Nephron progenitor cell (in vitro differentiated cells): ENCODE measurements around the gene ITGB2.

Experiments
- DNase-seq: peaks from one replicate; pipeline ENCODE4 v3.0.0; 2021
- H3K27ac Mint-ChIP-seq: 2 replicates; pipeline ENCODE4 v1.8.0; 2021; ENCODE audit warnings: mild to moderate bottlenecking, moderate library complexity, mixed read lengths
- H3K27me3 Mint-ChIP-seq: 2 replicates; pipeline ENCODE4 v1.8.0; 2021; ENCODE audit warnings: mild to moderate bottlenecking, low read depth, mixed read lengths; ENCODE audit not compliant: poor library complexity
- H3K36me3 Mint-ChIP-seq: 2 replicates; pipeline ENCODE4 v1.8.0; 2021; ENCODE audit warnings: low read depth, mixed read lengths
- H3K4me1 Mint-ChIP-seq: 2 replicates; pipeline ENCODE4 v1.8.0; 2021; ENCODE audit warnings: mixed read lengths
- H3K4me3 Mint-ChIP-seq: 2 replicates; pipeline ENCODE4 v1.8.0; 2021; ENCODE audit warnings: mild to moderate bottlenecking, moderate library complexity, mixed read lengths
- H3K9me3 Mint-ChIP-seq: 2 replicates; pipeline ENCODE4 v1.8.0; 2021; ENCODE audit warnings: mild to moderate bottlenecking, moderate library complexity, mixed read lengths
- TF ChIP-seq, protein P1 (sequence below): fragments of 200-600 bp; sonication (generic); IDR thresholded peaks from 2 replicates; pipeline ENCODE4 v1.5.0; 2021; ENCODE audit warnings: antibody characterized with exemption

ITGB2 gene

GRCh38 chr21:44855572-44855971, 65.1 kb downstream of the ITGB2 start:
- TF ChIP-seq, protein P1, sequence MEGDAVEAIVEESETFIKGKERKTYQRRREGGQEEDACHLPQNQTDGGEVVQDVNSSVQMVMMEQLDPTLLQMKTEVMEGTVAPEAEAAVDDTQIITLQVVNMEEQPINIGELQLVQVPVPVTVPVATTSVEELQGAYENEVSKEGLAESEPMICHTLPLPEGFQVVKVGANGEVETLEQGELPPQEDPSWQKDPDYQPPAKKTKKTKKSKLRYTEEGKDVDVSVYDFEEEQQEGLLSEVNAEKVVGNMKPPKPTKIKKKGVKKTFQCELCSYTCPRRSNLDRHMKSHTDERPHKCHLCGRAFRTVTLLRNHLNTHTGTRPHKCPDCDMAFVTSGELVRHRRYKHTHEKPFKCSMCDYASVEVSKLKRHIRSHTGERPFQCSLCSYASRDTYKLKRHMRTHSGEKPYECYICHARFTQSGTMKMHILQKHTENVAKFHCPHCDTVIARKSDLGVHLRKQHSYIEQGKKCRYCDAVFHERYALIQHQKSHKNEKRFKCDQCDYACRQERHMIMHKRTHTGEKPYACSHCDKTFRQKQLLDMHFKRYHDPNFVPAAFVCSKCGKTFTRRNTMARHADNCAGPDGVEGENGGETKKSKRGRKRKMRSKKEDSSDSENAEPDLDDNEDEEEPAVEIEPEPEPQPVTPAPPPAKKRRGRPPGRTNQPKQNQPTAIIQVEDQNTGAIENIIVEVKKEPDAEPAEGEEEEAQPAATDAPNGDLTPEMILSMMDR, result no peak
- DNase-seq, result no peak
- Mint-ChIP-seq H3K4me3 (no peak overlapping the region), H3K36me3 (peaks cover 73% of the 10 kb centered on the region), H3K4me1 (no peaks in the 10 kb centered on the region), H3K27ac (no peak overlapping the region), H3K27me3 (no peaks in the 10 kb centered on the region), H3K9me3 (no peaks in the 10 kb centered on the region)

DNA sequence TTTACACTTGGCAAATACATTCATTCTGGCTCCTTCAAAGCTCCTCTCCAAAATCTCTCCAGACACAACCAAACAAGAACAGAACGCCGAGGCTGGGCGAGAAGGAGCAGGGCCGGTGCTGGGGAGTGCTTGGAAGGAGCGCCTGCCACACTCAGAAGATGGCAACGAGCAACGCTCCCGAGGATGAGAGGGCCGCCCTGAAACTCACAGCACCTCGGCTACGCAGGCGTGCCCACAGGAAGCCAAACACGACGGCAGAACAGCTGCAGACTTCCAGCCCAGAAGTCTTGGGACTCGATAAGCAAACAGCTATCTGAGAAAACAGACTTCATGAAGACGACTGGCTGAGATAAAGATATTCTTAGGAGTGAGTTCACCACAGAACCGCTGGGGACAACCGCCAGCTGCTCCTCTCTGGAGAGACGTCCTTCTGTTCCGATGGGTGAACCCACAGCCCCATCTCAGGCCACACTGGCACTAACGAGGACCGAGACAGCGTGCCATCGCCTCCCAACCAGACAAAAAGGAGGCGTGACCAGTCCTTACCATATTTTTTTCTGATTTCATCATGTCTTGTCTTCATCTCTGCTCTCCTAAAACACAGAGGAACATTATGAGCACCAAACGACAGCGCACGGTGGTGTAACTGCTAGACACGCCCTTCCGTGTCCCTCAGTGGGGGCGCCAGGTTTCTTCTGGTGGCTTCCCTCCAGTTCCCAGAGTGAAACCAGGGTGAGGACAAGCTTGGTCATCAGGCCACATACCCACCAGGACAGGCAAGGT, 65.8 kb downstream of the ITGB2 start:
- no peak for DNase-seq
- H3K36me3 Mint-ChIP-seq, result peaks cover 71% of the 10 kb centered on the region
- H3K4me3 Mint-ChIP-seq, result no peak overlapping the region
- peak overlapping the region; percentile 78 for H3K27ac Mint-ChIP-seq
- TF ChIP-seq, protein P1, result no peak
- no peaks in the 10 kb centered on the region for H3K9me3 Mint-ChIP-seq
- H3K27me3 Mint-ChIP-seq, result no peaks in the 10 kb centered on the region
- no peaks in the 10 kb centered on the region for H3K4me1 Mint-ChIP-seq

GRCh38 chr21:44854391-44854663, 66.4 kb downstream of the ITGB2 start:
- H3K27me3 Mint-ChIP-seq, result no peaks in the 10 kb centered on the region
- no peaks in the 10 kb centered on the region for H3K4me1 Mint-ChIP-seq
- TF ChIP-seq, protein P1, result no peak
- peak overlapping the region; percentile 78 for H3K27ac Mint-ChIP-seq
- DNase-seq, result no peak
- no peaks in the 10 kb centered on the region for H3K9me3 Mint-ChIP-seq
- no peak overlapping the region for H3K4me3 Mint-ChIP-seq
- H3K36me3 Mint-ChIP-seq, result peaks cover 70% of the 10 kb centered on the region

- no peak overlapping the region for H3K4me3 Mint-ChIP-seq
- DNase-seq, result no peak
- no peaks in the 10 kb centered on the region for H3K4me1 Mint-ChIP-seq
- no peaks in the 10 kb centered on the region for H3K27me3 Mint-ChIP-seq
- peaks cover 66% of the 10 kb centered on the region for H3K36me3 Mint-ChIP-seq
- no peaks in the 10 kb centered on the region for H3K9me3 Mint-ChIP-seq
- TF ChIP-seq, protein P1, result no peak
- H3K27ac Mint-ChIP-seq, result peak overlapping the region; percentile 78
These were observed 66.9 kb downstream of the ITGB2 start for GRCh38 chr21:44853601-44854390.

- DNase-seq, result no peak
- no peaks in the 10 kb centered on the region for H3K9me3 Mint-ChIP-seq
- no peak overlapping the region for H3K4me3 Mint-ChIP-seq
- H3K27ac Mint-ChIP-seq, result peak overlapping the region; percentile 77
- TF ChIP-seq, protein P1, result no peak
- peaks cover 57% of the 10 kb centered on the region for H3K36me3 Mint-ChIP-seq
- H3K4me1 Mint-ChIP-seq, result peaks cover 10% of the 10 kb centered on the region
- no peaks in the 10 kb centered on the region for H3K27me3 Mint-ChIP-seq
These were observed 69.6 kb downstream of the ITGB2 start for GRCh38 chr21:44850905-44851657.
